NOMO-1 treated with dmso at 0.1 percent for 144 hours (cell line): Measurements from ENCODE around the gene PRR18.

Source experiments
- DNase-seq: peaks from one replicate; lab custom pipeline; 2025; ENCODE audit not compliant: unreplicated experiment; lab: John Stamatoyannopoulos, UW

Gene PRR18

GRCh38 chr6:166307082-166308032 lies 835 bp downstream of the PRR18 start:
- no peak for DNase-seq

- DNase-seq, result no peak
Measured at GRCh38 chr6:166306378-166307081, 1.7 kb downstream of the PRR18 start.

DNA sequence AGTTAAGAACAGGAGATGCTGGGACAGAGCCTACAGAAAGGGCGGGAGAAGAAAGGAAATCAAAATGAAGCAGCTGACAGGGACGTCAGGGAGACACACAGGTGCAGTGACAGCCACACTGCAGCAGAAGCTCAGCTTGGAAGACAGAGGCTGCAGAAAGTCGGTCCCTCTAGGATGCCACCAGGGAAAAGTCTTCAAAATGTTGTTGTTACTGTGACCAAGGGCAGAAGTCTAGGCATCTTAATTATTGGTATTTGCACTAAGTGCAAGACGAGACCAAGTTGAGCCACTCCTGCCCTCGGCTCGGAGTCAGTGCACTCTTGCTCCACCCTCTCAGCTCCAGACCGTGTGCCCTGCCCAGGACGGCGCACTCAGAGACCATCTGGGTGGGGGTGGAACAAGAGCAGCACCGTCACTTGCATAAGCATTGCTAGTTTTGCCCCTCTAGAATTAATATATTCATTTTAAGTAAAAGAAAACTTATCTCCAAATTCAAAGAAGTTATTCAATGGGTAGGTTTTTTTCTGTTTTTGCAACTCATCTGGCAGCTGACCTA lies 2.6 kb downstream of the PRR18 start:
- no peak for DNase-seq

GRCh38 chr6:166304106-166304505 lies 4.1 kb downstream of the PRR18 start:
- no peak for DNase-seq

DNA sequence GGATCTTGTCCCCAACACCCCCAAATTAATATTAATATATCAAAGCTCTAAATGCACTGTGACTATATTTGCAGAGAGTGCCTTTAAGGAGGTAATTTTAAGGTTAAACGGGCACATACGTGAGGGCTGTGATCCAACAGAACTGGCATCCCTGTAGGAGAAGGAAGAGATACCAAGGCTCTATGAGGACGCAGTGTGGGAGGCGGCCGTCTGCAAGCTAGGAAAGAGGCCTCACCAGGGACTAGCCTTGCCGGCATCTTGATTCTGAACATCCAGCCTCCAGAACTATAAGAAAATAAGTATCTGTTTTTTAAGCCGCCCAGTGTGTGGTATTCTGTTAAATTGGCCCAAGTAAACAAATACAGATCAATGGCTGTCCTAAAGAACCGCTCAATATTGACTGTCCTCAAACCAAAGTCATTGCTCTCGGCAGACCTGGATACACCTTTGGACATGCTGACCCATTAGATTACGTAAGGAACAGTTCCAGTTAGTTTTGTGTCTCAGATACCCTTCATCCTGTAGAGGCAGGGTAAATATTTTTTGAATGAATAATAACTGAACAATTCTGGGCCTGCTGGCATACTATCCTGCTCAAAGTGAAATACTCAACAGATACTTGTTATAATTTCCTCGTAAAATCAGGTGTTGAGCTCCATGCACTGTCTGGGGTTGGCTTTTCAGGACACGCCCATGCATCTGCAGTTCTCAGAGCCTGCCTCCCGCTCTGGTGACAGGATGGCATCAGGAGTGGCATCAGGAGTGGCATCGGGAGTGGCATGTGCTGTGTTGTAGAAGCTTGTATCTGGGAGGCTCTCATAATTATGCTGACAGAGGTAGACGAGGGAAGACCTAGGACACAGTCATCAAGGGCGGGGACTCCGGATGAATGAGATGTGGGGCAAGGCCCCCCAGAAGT lies 6.3 kb downstream of the PRR18 start:
- DNase-seq, result no peak

GRCh38 chr6:166300357-166300987 lies 7.7 kb downstream of the PRR18 start:
- no peak for DNase-seq

DNA sequence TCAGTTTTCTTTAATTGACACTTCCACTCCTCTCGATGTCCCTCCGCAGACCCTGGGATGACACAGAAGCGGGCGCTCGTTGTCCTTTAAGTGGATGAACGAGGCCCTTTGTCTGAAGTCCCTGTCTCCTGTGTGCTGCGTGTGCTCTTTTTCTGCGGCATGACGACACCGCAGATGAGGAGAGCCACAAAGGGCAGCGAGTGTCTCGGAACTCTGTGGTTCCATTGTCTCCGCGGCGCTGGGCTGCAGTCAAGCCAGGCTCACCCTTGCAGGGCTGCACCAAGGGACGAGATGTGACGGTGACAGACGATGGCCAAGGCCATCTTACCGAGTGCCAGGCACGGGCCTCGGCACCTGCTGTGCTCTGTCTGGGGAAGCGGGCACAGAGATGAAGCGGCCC lies 10.6 kb downstream of the PRR18 start:
- DNase-seq, result no peak

GRCh38 chr6:166296035-166296883 lies 11.9 kb downstream of the PRR18 start:
- DNase-seq, result no peak

GRCh38 chr6:166293731-166294584 lies 14.2 kb downstream of the PRR18 start:
- no peak for DNase-seq

- DNase-seq, result no peak
Measured at GRCh38 chr6:166289207-166290060, 18.8 kb downstream of the PRR18 start.

DNA sequence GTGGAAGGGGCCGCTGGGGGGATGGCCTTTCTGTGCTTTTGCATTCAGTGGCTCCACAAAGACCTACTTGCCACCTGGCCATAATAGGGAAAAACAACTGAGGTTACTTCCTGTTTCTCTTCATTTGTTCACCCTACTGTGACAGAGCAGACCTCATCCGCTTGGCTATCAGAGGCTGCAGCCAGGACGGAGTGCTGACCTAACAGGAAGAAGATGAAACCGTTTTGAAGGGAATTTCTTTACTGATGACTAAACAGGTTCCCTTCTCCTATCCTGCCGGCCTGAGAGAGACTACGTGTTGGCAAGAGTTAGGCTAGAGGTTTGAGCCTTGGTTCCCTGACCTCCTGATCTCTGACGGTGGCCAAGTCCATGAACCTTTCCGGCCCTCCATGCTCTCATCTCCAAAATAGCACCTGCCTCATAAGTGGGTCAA lies 21.3 kb downstream of the PRR18 start:
- DNase-seq, result no peak

DNA sequence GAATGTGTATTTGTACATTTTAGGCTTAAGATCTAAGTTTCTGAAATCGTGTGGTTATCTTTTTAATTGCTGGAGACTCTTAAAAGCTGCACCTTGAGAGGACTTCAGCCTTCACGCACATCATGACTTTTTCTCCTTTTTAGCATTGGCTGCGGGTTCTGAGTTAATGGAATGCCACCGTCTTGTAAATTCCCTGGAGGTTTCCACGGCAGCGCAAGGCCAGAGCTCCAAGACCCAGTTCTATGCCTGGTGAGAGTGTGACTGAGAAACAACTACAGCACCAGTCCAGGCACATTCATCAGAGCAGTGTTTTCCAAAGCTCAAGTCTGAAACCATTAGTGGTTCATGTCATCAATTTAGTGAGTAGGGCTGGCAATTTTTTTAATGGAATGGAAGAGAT lies 23.0 kb downstream of the PRR18 start:
- DNase-seq, result no peak

GRCh38 chr6:166284640-166285039 lies 23.6 kb downstream of the PRR18 start:
- DNase-seq, result no peak

- DNase-seq, result no peak
Measured at GRCh38 chr6:166282394-166283032, 25.7 kb downstream of the PRR18 start.

- no peak for DNase-seq
Measured at GRCh38 chr6:166281104-166281503, 27.1 kb downstream of the PRR18 start.

GRCh38 chr6:166279393-166279679 lies 28.9 kb downstream of the PRR18 start:
- DNase-seq, result no peak
